G401.6 (cell line): ENCODE data around the gene PAK2.
"Not testable (repeated sequence)": the region's sequence is repeated elsewhere in the genome, so short reads cannot be mapped to it uniquely, and the experiment has no call there.

Source experiments
- FAIRE-seq: peaks from 2 replicates; lab custom pipeline; 2012; peaks lifted over from hg19 to GRCh38; lab: Jason Lieb, UNC

The PAK2 gene

GRCh38 chr3:196788528-196788927, 48.9 kb downstream of the PAK2 start:
- FAIRE-seq: no peak

- FAIRE-seq: no peak
Measured at GRCh38 chr3:196789885-196790359, 50.3 kb downstream of the PAK2 start.

- FAIRE-seq: no peak
Measured at GRCh38 chr3:196790636-196791035, 51.0 kb downstream of the PAK2 start.

DNA sequence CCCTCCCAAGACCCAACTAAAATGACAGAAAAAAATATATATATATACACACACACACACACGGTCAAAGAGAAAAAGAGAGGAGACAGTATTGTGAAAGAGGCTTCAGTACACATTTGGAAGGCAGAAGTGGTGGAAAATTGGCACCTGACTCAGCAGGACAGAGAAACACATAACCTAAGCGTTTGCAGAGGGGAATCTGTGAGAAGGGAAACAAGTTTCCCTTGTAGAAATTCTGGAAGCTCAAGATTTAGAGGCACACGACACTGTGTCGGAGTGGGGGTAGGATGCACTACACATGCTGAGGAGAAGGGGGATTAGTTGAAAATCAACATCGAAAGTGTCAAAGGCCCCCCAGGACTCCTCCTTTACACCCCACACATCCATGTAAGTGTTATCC, 53.1 kb downstream of the PAK2 start:
- FAIRE-seq: no peak

GRCh38 chr3:196793246-196793645, 53.6 kb downstream of the PAK2 start:
- no peak for FAIRE-seq

GRCh38 chr3:196794467-196794866, 54.8 kb downstream of the PAK2 start:
- no peak for FAIRE-seq

DNA sequence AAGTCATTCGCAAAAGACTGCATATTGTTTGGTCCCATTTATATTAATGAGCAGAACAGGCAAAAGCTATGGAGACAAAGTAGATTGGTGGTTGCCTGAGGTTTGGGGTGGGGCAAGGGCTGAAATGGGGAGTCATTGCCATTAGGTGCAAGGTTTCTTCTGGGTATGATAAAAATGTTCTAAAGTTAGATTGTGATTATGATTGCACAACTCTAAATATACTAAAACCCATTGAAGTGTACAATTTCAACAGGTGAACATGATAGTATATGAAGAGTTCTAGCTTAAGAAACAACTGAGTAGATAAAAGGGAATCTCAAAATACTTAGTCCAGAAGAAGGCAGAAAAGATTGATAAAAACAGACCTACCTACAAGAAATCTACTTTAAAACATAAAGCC, 56.7 kb downstream of the PAK2 start:
- FAIRE-seq: no peak

DNA sequence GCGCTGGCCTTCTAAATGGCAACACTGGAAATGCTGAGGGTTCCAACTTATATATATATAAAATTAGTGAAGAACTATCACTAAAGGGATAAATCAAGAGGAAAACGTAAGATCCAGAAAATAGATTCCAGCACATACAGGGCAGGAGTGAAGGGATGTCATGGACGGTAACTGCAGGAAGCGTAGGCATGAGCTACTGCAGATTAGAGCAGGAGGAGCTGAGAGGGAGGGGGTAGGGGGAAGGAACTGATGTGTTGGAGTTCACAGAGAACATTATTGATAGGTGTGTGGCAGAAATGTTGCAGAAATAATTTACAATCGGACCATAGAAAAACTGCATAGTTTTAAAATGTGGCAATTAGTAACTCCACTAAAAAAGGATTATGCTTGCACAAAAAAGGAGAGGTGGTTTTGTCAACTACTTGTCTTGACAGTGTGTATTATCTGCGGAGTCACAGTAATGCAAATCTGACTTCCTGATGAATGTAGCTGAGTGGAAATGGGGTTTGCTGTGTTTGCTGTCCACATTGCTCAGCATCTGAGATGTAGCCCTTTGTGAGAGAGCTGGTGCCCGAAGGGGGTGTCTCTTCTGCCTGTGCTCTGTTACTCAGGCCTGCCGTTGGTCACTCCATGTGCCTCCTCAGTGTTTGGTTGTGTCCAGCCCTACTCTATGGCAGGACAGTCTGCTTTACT, 61.2 kb downstream of the PAK2 start:
- no peak for FAIRE-seq

DNA sequence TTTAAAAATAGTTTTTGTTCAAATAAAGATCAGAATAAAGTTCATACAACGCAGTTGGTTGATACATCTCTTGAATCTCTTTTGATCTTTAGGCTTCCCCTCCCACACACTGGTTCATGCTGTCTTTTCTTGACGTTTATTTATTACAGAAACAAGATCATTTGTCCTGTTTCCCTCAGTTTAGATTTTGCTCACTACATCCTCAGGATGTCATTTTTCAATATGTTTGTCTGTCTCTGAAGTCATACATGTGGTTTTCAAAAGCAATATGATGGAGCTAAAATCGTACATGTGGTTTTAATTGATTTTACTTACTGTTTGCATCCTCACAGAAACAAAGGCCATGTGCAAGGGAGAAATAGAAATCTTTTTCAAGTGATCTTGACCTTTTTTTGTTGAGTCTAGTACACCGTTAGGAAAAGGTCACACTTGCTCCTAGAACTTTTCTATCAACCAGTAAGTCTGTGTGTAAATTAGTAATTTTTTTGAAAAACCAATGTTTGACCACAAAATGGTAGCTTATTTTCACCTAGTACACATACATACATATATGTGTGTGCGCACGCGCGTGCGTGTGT, 64.3 kb downstream of the PAK2 start:
- FAIRE-seq: no peak

DNA sequence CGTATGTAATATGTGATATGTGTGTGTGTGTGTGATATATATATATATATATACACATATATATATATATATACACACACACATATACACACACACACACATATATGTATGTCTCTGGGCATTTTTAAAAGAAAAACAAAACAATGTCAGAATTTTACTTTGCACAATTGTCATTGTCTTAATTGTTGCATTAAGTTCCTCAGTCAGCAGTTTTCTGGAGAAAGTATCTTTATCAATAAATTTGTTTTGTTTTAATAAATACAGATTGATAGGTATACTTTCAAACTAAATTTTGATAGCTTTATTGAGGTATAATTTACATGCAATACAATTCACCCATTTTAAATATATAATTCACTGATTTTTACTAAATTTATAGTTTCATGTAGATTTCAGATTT, 65.1 kb downstream of the PAK2 start:
- FAIRE-seq: peak; percentile 42

DNA sequence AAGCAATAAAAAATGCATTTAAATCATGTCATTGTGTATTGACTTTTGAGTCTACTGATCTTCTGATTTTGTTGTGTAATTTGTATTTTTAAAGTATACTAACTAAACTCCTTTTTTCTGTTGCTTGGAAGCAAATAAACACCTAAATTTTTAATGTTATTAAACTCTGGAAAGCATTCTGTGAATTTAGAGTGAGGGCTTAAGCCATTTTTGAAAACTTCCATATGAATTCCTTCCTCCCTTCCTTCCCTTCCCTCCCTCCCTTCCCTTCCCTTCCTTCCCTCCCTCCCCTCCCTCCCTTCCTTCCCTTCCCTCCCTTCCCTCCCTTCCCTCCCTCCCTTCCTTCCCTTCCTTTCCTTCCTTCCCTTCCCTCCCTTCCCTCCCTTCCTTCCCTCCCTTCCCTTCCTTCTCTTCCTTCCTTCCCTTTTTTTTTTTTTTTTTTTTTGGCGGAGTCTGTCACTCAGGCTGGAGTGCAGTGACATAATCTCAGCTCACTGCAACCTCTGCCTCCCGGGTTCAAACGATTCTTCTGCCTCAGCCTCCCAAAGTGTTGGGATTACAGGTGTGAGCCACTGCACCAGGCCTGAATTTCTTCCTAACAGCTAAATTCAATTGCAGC, 71.4 kb downstream of the PAK2 start:
- peak; percentile 15 for FAIRE-seq

DNA sequence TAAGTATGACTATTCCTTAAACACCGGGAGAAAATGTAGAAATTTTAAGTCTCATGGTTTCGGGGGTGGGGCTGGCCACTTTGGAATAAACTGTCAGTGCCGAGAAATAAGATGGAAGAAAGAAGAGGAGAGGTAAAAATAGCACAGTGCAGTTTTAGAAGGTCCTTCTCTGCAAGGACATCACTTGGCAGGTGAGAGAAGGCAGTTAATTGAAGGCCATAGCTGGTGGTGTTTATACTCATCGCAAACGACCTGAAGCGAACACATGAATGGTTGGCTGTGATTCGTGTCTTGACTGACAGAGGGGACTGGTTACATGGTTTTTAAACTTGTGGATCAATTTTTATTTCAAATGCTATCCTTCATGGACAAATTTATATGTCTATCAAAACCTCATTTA, 73.2 kb downstream of the PAK2 start:
- FAIRE-seq: no peak

- no peak for FAIRE-seq
Measured at GRCh38 chr3:196813903-196814302, 74.2 kb downstream of the PAK2 start.

GRCh38 chr3:196821806-196822355, 82.2 kb downstream of the PAK2 start:
- FAIRE-seq: no peak

DNA sequence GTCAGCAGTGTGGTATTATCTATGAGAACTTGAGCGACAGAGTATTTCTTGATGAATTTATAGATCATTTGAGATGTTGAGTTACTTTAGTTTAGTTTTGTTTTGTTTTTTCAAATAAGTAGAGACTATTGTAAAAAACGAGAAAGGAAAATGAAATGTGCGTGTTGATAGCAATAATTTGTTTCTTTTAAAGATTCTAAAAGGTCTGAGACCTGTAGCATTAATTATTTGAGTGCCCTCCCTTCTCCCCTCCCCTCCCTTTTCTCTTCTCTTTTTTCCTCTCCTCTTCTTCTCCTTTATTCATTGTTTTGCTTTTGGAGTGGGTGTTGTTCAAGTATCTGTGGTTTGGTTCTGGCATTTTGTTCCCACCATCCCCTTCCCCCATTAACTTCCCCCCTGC, 90.0 kb downstream of the PAK2 start:
- not testable (repeated sequence) for FAIRE-seq

GRCh38 chr3:196835086-196835485, 95.4 kb downstream of the PAK2 start:
- no peak for FAIRE-seq

DNA sequence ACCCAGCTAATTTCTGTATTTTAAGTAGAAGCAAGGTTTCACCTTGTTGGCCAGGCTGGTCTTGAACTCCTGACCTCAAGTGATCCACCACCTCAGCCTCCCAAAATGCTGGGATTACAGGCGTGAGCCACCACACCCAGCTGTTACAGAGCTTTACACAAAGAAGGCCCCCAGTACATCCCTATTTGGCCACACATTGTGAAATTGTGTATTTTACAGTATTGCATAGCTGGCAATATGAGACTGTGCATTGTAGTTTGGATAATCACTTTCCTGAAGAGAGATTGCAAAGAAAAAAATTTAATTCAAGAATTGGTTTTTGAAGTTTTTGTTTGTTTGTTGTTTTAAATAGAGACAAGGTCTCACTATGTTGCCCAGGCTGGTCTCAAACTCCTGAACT, 97.0 kb downstream of the PAK2 start:
- not testable (repeated sequence) for FAIRE-seq

DNA sequence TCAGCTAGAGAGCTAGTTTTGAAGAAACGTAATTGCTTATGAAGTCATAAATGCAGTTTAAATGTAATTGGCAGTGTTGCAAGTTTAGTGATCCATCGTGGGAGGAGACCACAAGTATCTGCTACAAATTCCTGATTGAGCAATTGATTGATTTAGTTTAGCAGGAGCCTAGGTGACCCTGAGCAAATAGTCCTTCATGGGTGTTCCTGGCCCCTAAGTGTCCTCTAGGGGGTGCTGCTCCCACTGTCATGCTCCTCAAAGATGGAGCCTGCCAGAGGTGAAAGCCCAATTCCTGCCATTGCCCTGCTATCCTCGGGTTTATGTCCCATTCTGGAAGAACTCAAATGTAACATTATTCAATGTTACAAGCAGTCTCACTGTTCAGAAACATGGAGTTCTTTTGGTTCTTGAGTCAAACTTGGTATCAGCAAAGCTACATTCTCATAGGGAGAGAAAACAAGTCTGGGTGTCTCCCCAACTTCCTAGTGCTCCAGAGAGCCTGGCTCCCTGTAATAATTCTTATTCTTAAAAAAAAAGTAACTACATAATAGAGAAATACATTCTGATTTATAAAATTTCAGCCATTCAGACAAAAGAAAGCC, 98.3 kb downstream of the PAK2 start:
- no peak for FAIRE-seq

- FAIRE-seq: not testable (repeated sequence)
Measured at GRCh38 chr3:196839351-196839750, 99.7 kb downstream of the PAK2 start.

- no peak for FAIRE-seq
Measured at GRCh38 chr3:196842567-196843434, 103.1 kb downstream of the PAK2 start.

GRCh38 chr3:196843435-196844110, 103.9 kb downstream of the PAK2 start:
- no peak for FAIRE-seq
